Left cardiac atrium (tissue), 4 donors: ENCODE results near the gene ROR2. TPM values are rescaled to one million over a fixed set of nuclear protein-coding genes. Genes with fewer than 3 reads are reported as not detected.
A peak's percentile ranks its signal among the peaks of the same experiment; 100 is the strongest.
"Not testable (repeated sequence)": the region's sequence is repeated elsewhere in the genome, so short reads cannot be mapped to it uniquely, and the experiment has no call there.

Experiments used
- ATAC-seq, 2 donors: fragments of 200-7000 bp; cut with Tn5 transposase; one replicate each; pipeline ENCODE4 v1.9.1; 2020; ENCODE audit warnings: mild to moderate bottlenecking in 2 of 2, moderate library complexity in 2 of 2
- DNase-seq: peaks from one replicate; pipeline ENCODE4 v3.0.0-alpha.2; 2020
- intact Hi-C, 2 donors: fragments of 100-400 bp; cut with DNase I; formaldehyde crosslinking; loops; one replicate each; pipeline versions ENCODE4 v1.14.1 to v1.15.1; 2022 to 2023
- total RNA-seq, 2 donors: library from RNA; stranded (reverse); fragmentation: NEBNext Ultra II Directional; extraction: Animal tissue kit (Norgen Biotek cat#: 25700); gene quantifications; one replicate each; pipeline ENCODE4 v1.2.1, GENCODE V29; 2021
- donor health status: DM: no; HTN: yes; CAD: no.
- donor health status: DM: no; HTN: yes; CAD: no; lungs with severe emphysema.
- donor health status: DM: yes; HTN: yes; CAD: no.
- donor health status: Dilated cardiomyopathy.

ROR2 gene
- total RNA-seq, 2 donors from 2014 or later: 18.0 to 25.4 TPM

- DNase-seq (no peak), ATAC-seq (no peak)
- intact Hi-C loops: no loop called here
These were observed 14.8 kb downstream of the ROR2 start for GRCh38 chr9:91935066-91935749.

GRCh38 chr9:91934654-91935053, 15.4 kb downstream of the ROR2 start:
- intact Hi-C loops: no loop called here
- no peak for DNase-seq
- ATAC-seq: no peak

- DNase-seq (no peak), ATAC-seq (no peak)
These were observed 16.3 kb downstream of the ROR2 start for GRCh38 chr9:91933556-91934352.

GRCh38 chr9:91930475-91930874, 19.6 kb downstream of the ROR2 start:
- DNase-seq (no peak), ATAC-seq (no peak)
- intact Hi-C loops: no loop called here

More at GRCh38 chr9:91933556-91934352, 16.3 kb downstream of the ROR2 start:
- intact Hi-C loops: loop anchor here in 1 of 2 donors (2.0 kb wide), 1 partner anchor 135 kb away; no protein-coding TSS in a partner anchor

GRCh38 chr9:91929331-91929730, 20.7 kb downstream of the ROR2 start:
- ATAC-seq: no peak
- intact Hi-C loops: no loop called here

GRCh38 chr9:91927922-91928510, 22.0 kb downstream of the ROR2 start:
- intact Hi-C loops: no loop called here
- ATAC-seq (no peak), DNase-seq (no peak)

More at GRCh38 chr9:91929331-91929730, 20.7 kb downstream of the ROR2 start:
- DNase-seq: no peak

- intact Hi-C loops: no loop called here
- no peak for DNase-seq
These were observed 25.9 kb downstream of the ROR2 start for GRCh38 chr9:91924090-91924489.

GRCh38 chr9:91923145-91923544, 26.9 kb downstream of the ROR2 start:
- DNase-seq: no peak
- intact Hi-C loops: no loop called here
- no peak for ATAC-seq

More at GRCh38 chr9:91924090-91924489, 25.9 kb downstream of the ROR2 start:
- ATAC-seq: no peak

- intact Hi-C loops: no loop called here
- no peak for DNase-seq
- ATAC-seq: no peak
These were observed 28.7 kb downstream of the ROR2 start for GRCh38 chr9:91921371-91921770.

GRCh38 chr9:91920630-91921350, 29.2 kb downstream of the ROR2 start:
- ATAC-seq (peak; percentile 17 to 45), DNase-seq (no peak)
- intact Hi-C loops: no loop called here

- ATAC-seq (no peak), DNase-seq (no peak)
- intact Hi-C loops: no loop called here
These were observed 30.4 kb downstream of the ROR2 start for GRCh38 chr9:91919621-91920020.

GRCh38 chr9:91917436-91917835, 32.6 kb downstream of the ROR2 start:
- DNase-seq (no peak), ATAC-seq (no peak)
- intact Hi-C loops: no loop called here

- intact Hi-C loops: no loop called here
- ATAC-seq: peak in 1 of 2 donors; percentile 12
- DNase-seq: no peak
These were observed 34.3 kb downstream of the ROR2 start for GRCh38 chr9:91915524-91916263.

GRCh38 chr9:91914937-91915336, 35.1 kb downstream of the ROR2 start:
- intact Hi-C loops: no loop called here
- ATAC-seq (no peak), DNase-seq (no peak)

- ATAC-seq: no peak
These were observed 35.6 kb downstream of the ROR2 start for GRCh38 chr9:91914404-91914803.

GRCh38 chr9:91913986-91914385, 36.0 kb downstream of the ROR2 start:
- intact Hi-C loops: no loop called here
- no peak for DNase-seq
- ATAC-seq: no peak

More at GRCh38 chr9:91914404-91914803, 35.6 kb downstream of the ROR2 start:
- intact Hi-C loops: no loop called here
- DNase-seq: no peak

- intact Hi-C loops: no loop called here
- no peak for DNase-seq
- peak in 1 of 2 donors; percentile 35 for ATAC-seq
These were observed 36.9 kb downstream of the ROR2 start for GRCh38 chr9:91913096-91913495.

- intact Hi-C loops: no loop called here
- ATAC-seq: no peak
These were observed 38.4 kb downstream of the ROR2 start for GRCh38 chr9:91911657-91912056.

GRCh38 chr9:91909256-91909655, 40.8 kb downstream of the ROR2 start:
- ATAC-seq, intact Hi-C loops, DNase-seq: not testable (repeated sequence)

More at GRCh38 chr9:91911657-91912056, 38.4 kb downstream of the ROR2 start:
- DNase-seq: no peak
